Purkinje cell (primary cell): ENCODE results near the gene GPR37. TPM values are rescaled to one million over a fixed set of nuclear protein-coding genes. Genes with fewer than 3 reads are reported as not detected.

Experiments
- polyA plus RNA-seq: library from polyadenylated mRNA; unstranded; fragments of >200 nt; fragmentation: Nextera tagmentation; gene quantifications from 2 replicates; pipeline ENCODE4 v1.2.1, GENCODE V29; 2014

Gene GPR37, protein sequence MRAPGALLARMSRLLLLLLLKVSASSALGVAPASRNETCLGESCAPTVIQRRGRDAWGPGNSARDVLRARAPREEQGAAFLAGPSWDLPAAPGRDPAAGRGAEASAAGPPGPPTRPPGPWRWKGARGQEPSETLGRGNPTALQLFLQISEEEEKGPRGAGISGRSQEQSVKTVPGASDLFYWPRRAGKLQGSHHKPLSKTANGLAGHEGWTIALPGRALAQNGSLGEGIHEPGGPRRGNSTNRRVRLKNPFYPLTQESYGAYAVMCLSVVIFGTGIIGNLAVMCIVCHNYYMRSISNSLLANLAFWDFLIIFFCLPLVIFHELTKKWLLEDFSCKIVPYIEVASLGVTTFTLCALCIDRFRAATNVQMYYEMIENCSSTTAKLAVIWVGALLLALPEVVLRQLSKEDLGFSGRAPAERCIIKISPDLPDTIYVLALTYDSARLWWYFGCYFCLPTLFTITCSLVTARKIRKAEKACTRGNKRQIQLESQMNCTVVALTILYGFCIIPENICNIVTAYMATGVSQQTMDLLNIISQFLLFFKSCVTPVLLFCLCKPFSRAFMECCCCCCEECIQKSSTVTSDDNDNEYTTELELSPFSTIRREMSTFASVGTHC
- 2.7 TPM in 1 of 2 replicates, not detected in the other for polyA plus RNA-seq

DNA sequence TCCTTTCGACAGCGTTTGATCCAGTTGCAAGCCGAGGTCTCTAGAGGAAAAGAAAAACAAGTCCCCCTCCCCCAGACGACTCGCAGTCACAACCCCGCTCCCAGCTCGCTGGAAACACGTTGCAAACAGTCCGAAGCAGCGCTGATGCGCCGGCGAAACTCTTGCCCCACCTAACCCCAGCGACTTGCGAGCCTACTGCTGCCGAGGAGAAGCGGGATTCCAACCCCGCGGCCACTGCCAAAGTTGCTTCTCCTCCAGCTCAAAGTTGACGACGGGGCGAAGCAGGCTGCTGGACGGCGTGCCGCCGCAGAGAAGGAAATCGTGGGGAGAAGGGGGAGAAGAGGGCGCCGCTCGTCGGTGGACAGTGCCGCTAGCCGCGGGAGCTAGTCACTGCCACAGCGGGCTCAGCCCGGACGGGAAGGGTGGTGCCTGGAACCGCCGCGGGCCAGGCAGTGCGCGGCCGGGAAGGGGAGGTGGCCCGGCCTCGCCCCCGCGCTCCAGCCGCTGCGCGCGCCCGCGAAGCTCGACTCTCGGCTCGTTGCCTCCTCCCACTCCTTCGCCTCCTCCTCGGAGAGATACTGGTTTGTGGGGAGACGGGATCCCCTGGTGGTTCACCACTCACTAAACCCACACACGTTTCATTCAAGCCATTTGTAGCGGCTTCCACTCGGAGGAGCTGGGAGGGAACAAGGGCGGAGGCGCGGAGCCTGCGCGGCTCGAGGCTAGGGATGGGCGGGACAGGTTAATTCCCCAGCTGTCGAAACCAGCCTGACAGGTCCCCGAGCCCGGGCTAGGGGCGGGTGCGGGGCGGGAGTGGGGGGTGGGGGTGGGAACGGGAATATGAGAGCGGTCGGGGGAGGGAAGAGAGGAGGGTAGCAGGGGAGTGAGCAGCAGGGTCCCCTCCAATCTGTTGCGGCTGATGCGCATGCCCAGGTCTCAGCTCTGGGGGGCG is at the start of gene GPR37:
GPR37 (minus strand) TSS at position 392 of the 952 bp plus-strand sequence. CDS start 816 bp downstream, outside the sequence.

Other genes with a start within 250 kb of the GPR37 start
- 23.2 and 26.0 TPM in 2 replicates for gene POT1, start 164.0 kb upstream of the GPR37 start, polyA plus RNA-seq